Gastrocnemius medialis (tissue), 4 donors: ENCODE data around the gene PXK.

Source experiments
- POLR2A ChIP-seq, 2 donors: fragments of 450-650 bp; IDR thresholded peaks; one replicate each; pipeline ENCODE4 v1.6.1; 2017; ENCODE audit warnings: antibody characterized with exemption in 2 of 2, mild to moderate bottlenecking in 2 of 2, moderate library complexity in 2 of 2
- TF ChIP-seq, protein P1 (sequence below), 5 experiments: fragments of 450-650 bp in 3 of 5; fragments of 200-600 bp in 2 of 5; sonication (generic) in 2 of 5; IDR thresholded peaks in 4 of 5; conservative IDR thresholded peaks in 1 of 5; 1 replicate in 4 of 5; 2 replicates in 1 of 5; pipeline ENCODE4 v1.5.1; 2016 to 2019; ENCODE audit warnings: antibody characterized with exemption in 5 of 5, mild to moderate bottlenecking in 3 of 5, moderate library complexity in 3 of 5

DNA sequence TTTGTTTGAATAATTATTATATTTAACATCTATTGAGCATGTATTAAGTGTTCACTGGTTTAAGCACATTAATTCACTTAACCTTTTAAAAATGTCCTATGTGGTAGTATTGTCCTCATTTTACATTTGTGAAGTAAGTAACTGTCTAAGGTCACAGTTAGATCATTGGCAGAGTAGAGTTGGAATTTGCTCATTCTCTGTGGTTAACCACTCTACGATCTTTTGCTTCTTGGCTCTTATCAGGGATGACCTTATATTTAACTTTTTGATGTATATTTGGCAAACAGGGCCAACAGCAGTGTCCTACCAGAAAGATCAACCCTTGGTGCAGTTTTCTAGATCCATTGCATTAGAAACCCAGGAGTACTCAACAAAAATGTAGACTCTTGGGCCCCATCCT, 34.0 kb downstream of the PXK start:
- no peak for TF ChIP-seq POLR2A (IDR thresholded peaks at IDR 0.05)
- TF ChIP-seq, protein P1, sequence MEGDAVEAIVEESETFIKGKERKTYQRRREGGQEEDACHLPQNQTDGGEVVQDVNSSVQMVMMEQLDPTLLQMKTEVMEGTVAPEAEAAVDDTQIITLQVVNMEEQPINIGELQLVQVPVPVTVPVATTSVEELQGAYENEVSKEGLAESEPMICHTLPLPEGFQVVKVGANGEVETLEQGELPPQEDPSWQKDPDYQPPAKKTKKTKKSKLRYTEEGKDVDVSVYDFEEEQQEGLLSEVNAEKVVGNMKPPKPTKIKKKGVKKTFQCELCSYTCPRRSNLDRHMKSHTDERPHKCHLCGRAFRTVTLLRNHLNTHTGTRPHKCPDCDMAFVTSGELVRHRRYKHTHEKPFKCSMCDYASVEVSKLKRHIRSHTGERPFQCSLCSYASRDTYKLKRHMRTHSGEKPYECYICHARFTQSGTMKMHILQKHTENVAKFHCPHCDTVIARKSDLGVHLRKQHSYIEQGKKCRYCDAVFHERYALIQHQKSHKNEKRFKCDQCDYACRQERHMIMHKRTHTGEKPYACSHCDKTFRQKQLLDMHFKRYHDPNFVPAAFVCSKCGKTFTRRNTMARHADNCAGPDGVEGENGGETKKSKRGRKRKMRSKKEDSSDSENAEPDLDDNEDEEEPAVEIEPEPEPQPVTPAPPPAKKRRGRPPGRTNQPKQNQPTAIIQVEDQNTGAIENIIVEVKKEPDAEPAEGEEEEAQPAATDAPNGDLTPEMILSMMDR (IDR thresholded peaks at IDR 0.05 in 4 of 5, conservative IDR thresholded peaks at IDR 0.05 in 1 of 5) = no peak
